Endothelial cell of umbilical vein (primary cell): ENCODE measurements around the gene CCDC187. TPM values are rescaled to one million over a fixed set of nuclear protein-coding genes. Genes with fewer than 3 reads are reported as not detected.

Experiments
- BruUV-seq: library from RNA; stranded (reverse); fragments of 400-500 nt; replicated peaks from 2 replicates; lab custom pipeline; 2021; lab: Mats Ljungman, UMichigan
- CTCF ChIA-PET: fragments of 300-600, 350-600 bp; sonication (Branson Sonifier 250); formaldehyde crosslinking; loops from one replicate; lab custom pipeline; 2021; ENCODE audit warnings: antibody characterized with exemption, inconsistent platforms; lab: Charles Lee
- POLR2A ChIA-PET: fragments of 300-600, 350-600 bp; sonication (Branson Sonifier 250); formaldehyde crosslinking; loops from one replicate; lab custom pipeline; 2021; ENCODE audit warnings: antibody characterized with exemption, inconsistent platforms; lab: Charles Lee
- DNase-seq: peaks from one replicate; pipeline ENCODE4 v3.0.0-alpha.2; 2011; ENCODE audit warnings: low read depth, low spot score
- FAIRE-seq: peaks from 2 replicates; lab custom pipeline; 2011; peaks lifted over from hg19 to GRCh38; lab: Jason Lieb, UNC
- H2AFZ ChIP-seq: 2 replicates; pipeline ENCODE4 v1.6.0; 2012; ENCODE audit warnings: low read depth, low read length, control low read depth, inconsistent platforms
- H3K27ac ChIP-seq: 2 replicates; pipeline ENCODE4 v1.5.1; 2011; ENCODE audit warnings: low read depth, mild to moderate bottlenecking, control low read depth, low read length, moderate library complexity; ENCODE audit not compliant: insufficient read depth
- H3K27me3 ChIP-seq, 2 experiments: 2 replicates each; pipeline versions ENCODE4 v1.6.0 to v1.6.1; 2011; ENCODE audit warnings: low read length in 2 of 2, mixed read lengths in 1 of 2; ENCODE audit not compliant: control insufficient read depth in 2 of 2, insufficient read depth in 2 of 2
- H3K36me3 ChIP-seq, 2 experiments: 2 replicates in 1 of 2; 3 replicates in 1 of 2; pipeline ENCODE4 v1.5.1; 2011; ENCODE audit warnings: low read length in 2 of 2, mild to moderate bottlenecking in 1 of 2, moderate library complexity in 1 of 2; ENCODE audit not compliant: control insufficient read depth in 2 of 2, insufficient read depth in 2 of 2; ENCODE audit errors: extremely low read depth in 1 of 2
- H3K4me1 ChIP-seq: 3 replicates; pipeline ENCODE4 v1.5.1; 2011; ENCODE audit warnings: mild to moderate bottlenecking, low read length; ENCODE audit not compliant: control insufficient read depth, insufficient read depth; ENCODE audit errors: extremely low read depth
- H3K4me2 ChIP-seq: 2 replicates; pipeline ENCODE4 v1.6.1; 2011; ENCODE audit warnings: low read length, control low read depth, mixed read lengths; ENCODE audit not compliant: insufficient read depth
- H3K4me3 ChIP-seq, 3 experiments: fragments of 200-600 bp in 1 of 3; sonication (generic), shearing (Covaris generic) in 1 of 3; replicated peaks in 1 of 3; 2 replicates each; pipeline ENCODE4 v1.5.1; 2011 to 2016; ENCODE audit warnings: control low read depth in 3 of 3, low read length in 3 of 3, mild to moderate bottlenecking in 2 of 3, inconsistent platforms in 1 of 3, low read depth in 1 of 3, moderate library complexity in 1 of 3; ENCODE audit not compliant: insufficient read depth in 1 of 3
- H3K79me2 ChIP-seq: 2 replicates; pipeline ENCODE4 v1.6.0; 2012; ENCODE audit warnings: low read length, inconsistent platforms; ENCODE audit not compliant: control insufficient read depth, insufficient read depth
- H3K9ac ChIP-seq: replicated peaks from 2 replicates; pipeline ENCODE3; 2011; ENCODE audit warnings: low read length, control low read depth; ENCODE audit not compliant: insufficient read depth; ENCODE audit errors: extremely low read depth
- H3K9me1 ChIP-seq: replicated peaks from 3 replicates; pipeline ENCODE4 v1.6.0; 2011; ENCODE audit warnings: mild to moderate bottlenecking, low read length; ENCODE audit not compliant: control insufficient read depth, insufficient read depth; ENCODE audit errors: extremely low read depth
- H3K9me3 ChIP-seq: replicated peaks from 2 replicates; pipeline ENCODE4 v1.5.1; 2012; ENCODE audit warnings: low read length, inconsistent platforms; ENCODE audit not compliant: control insufficient read depth, insufficient read depth
- H4K20me1 ChIP-seq: replicated peaks from 2 replicates; pipeline ENCODE3; 2011; ENCODE audit warnings: mild to moderate bottlenecking, low read length; ENCODE audit not compliant: control insufficient read depth, insufficient read depth; ENCODE audit errors: extremely low read depth
- CTCF ChIP-seq, 2 donors: IDR thresholded peaks; 1 replicate in 1 of 2; 2 replicates in 1 of 2; pipeline ENCODE4 v1.5.1; 2011; ENCODE audit warnings: low read length in 2 of 2, mild to moderate bottlenecking in 2 of 2, moderate library complexity in 2 of 2, control low read depth in 1 of 2, inconsistent platforms in 1 of 2, low read depth in 1 of 2; ENCODE audit not compliant: insufficient read depth in 1 of 2; ENCODE audit errors: extremely low read depth in 1 of 2
- EZH2 ChIP-seq: IDR thresholded peaks from 2 replicates; pipeline ENCODE4 v1.6.1; 2012; ENCODE audit warnings: borderline replicate concordance, low read depth, mild to moderate bottlenecking, moderate library complexity, low read length, inconsistent platforms; ENCODE audit not compliant: severe bottlenecking
- FOS ChIP-seq: IDR thresholded peaks from 2 replicates; pipeline ENCODE4 v1.6.1; 2011; ENCODE audit warnings: mild to moderate bottlenecking, low read length, moderate library complexity, borderline replicate concordance; ENCODE audit not compliant: insufficient read depth
- GATA2 ChIP-seq: IDR thresholded peaks from 2 replicates; pipeline ENCODE4 v1.7.0; 2011; ENCODE audit warnings: low read depth, mild to moderate bottlenecking, moderate library complexity, mixed read lengths, low read length; ENCODE audit not compliant: insufficient read length, insufficient read depth
- JUN ChIP-seq: IDR thresholded peaks from 2 replicates; pipeline ENCODE4 v1.6.1; 2011; ENCODE audit warnings: borderline replicate concordance, low read depth; ENCODE audit not compliant: insufficient read length, insufficient read depth
- MAX ChIP-seq: IDR thresholded peaks from 2 replicates; pipeline ENCODE4 v1.6.1; 2011; ENCODE audit not compliant: insufficient read depth, insufficient read length
- POLR2A ChIP-seq: IDR thresholded peaks from 2 replicates; pipeline ENCODE4 v1.6.1; 2012; ENCODE audit warnings: low read depth, mild to moderate bottlenecking, control low read depth, low read length
- POLR2AphosphoS5 ChIP-seq: IDR thresholded peaks from 2 replicates; pipeline ENCODE4 v1.6.1; 2012; ENCODE audit warnings: low read depth, mild to moderate bottlenecking, control low read depth, low read length, moderate library complexity; ENCODE audit not compliant: insufficient read depth
- dilution Hi-C: fragments of 300-500 bp; cut with MboI; formaldehyde crosslinking; loops from one replicate; pipeline ENCODE4 v1.15.0; 2019; ENCODE audit warnings: low sequenced_read_pairs; ENCODE audit not compliant: extremely low pct_ligation_motif_present
- intact Hi-C: fragments of 100-400 bp; cut with micrococcal nuclease; formaldehyde crosslinking; loops from one replicate; pipeline ENCODE4 v1.10.0; 2022
- polyA plus RNA-seq, 4 experiments: library from polyadenylated mRNA; depleted of rRNA in 3 of 4; stranded (reverse) in 3 of 4; unstranded in 1 of 4; fragments of >200 nt; gene quantifications; 2 replicates each; pipeline versions ENCODE4 v1.2.1 to v1.2.3, GENCODE V29; 2011 to 2012; ENCODE audit warnings: missing spikeins in 1 of 4
- total RNA-seq: library from RNA; stranded (reverse); gene quantifications from 2 replicates; pipeline ENCODE4 v1.2.3, GENCODE V29; 2021

Gene CCDC187
- total and polyA plus RNA-seq, 2 donors (not counting 3 experiments of a cell fraction or from before 2014, with no cell fraction given) = not detected

- H3K9me1 ChIP-seq = no peaks in the 10 kb centered on the region
- no peaks in the 10 kb centered on the region for H3K27me3 ChIP-seq
- no peaks in the 10 kb centered on the region for H3K4me1 ChIP-seq
- BruUV-seq = no TSS peak
- no peaks in the 10 kb centered on the region for H3K79me2 ChIP-seq
- H3K9me3 ChIP-seq = no peaks in the 10 kb centered on the region
- CTCF ChIA-PET = no interaction called here
- H4K20me1 ChIP-seq = no peaks in the 10 kb centered on the region
- TF ChIP-seq EZH2 (no peak), CTCF (IDR thresholded peaks at IDR 0.05; ENCODE audit: extremely low read depth in 1 of 2, insufficient read depth in 1 of 2, low read depth in 1 of 2, low read length in 2 of 2) (no peak), POLR2AphosphoS5 (no peak), MAX (no peak), GATA2 (no peak), JUN (no peak), POLR2A (no peak), FOS (no peak)
- no peak overlapping the region for H2AFZ ChIP-seq
- POLR2A ChIA-PET = no interaction called here
- H3K4me3 ChIP-seq = no peak overlapping the region
- H3K27ac ChIP-seq = no peak overlapping the region
- intact Hi-C loops (loop anchor here (10.0 kb wide), 2 partner anchors 325 to 685 kb away; partner anchors contain the start of gene UBAC1), dilution Hi-C loops (no loop called here)
- H3K9ac ChIP-seq = no peak overlapping the region
- FAIRE-seq (no peak), DNase-seq (no peak)
- no peak overlapping the region for H3K4me2 ChIP-seq
- no peaks in the 10 kb centered on the region for H3K36me3 ChIP-seq
These were observed 14.0 kb downstream of the CCDC187 start for GRCh38 chr9:136289651-136290507.
